Stimulated activated CD8-positive, alpha-beta memory T cell treated with anti-CD3 and anti-CD28 coated beads, Interleukin-7, amount 100 ng/mL, for 24 hours (primary cell): ENCODE measurements around the gene PELI2.

Source experiments
- DNase-seq: peaks from one replicate; pipeline ENCODE4 v3.0.0-alpha.2; 2020; ENCODE audit warnings: low read depth

Gene PELI2

GRCh38 chr14:56117765-56118610 is at the start of gene PELI2:
TSS of gene PELI2 (plus strand) at chr14:56118411. CDS start at chr14:56118661, 250 bp downstream.
- peak; percentile 29 for DNase-seq

- DNase-seq: no peak
Measured at GRCh38 chr14:56073799-56074198, 44.4 kb upstream of the PELI2 start.

- no peak for DNase-seq
Measured at GRCh38 chr14:56075301-56075700, 42.9 kb upstream of the PELI2 start.

GRCh38 chr14:56081139-56081538 is 37.1 kb upstream of the PELI2 start:
- DNase-seq: no peak

GRCh38 chr14:56082880-56083279 is 35.3 kb upstream of the PELI2 start:
- DNase-seq: no peak

GRCh38 chr14:56085471-56085870 is 32.7 kb upstream of the PELI2 start:
- no peak for DNase-seq

- no peak for DNase-seq
Measured at GRCh38 chr14:56087671-56088471, 30.3 kb upstream of the PELI2 start.

GRCh38 chr14:56088941-56089340 is 29.3 kb upstream of the PELI2 start:
- no peak for DNase-seq

- DNase-seq: no peak
Measured at GRCh38 chr14:56092763-56093162, 25.4 kb upstream of the PELI2 start.

- DNase-seq: no peak
Measured at GRCh38 chr14:56094076-56094475, 24.1 kb upstream of the PELI2 start.

- DNase-seq: no peak
Measured at GRCh38 chr14:56098021-56098420, 20.2 kb upstream of the PELI2 start.

- no peak for DNase-seq
Measured at GRCh38 chr14:56099081-56099797, 19.0 kb upstream of the PELI2 start.

- DNase-seq: no peak
Measured at GRCh38 chr14:56100556-56100955, 17.7 kb upstream of the PELI2 start.

GRCh38 chr14:56102941-56103340 is 15.3 kb upstream of the PELI2 start:
- no peak for DNase-seq

GRCh38 chr14:56107615-56108014 is 10.6 kb upstream of the PELI2 start:
- no peak for DNase-seq

GRCh38 chr14:56108057-56108456 is 10.2 kb upstream of the PELI2 start:
- DNase-seq: no peak

GRCh38 chr14:56112781-56113180 is 5.4 kb upstream of the PELI2 start:
- no peak for DNase-seq

GRCh38 chr14:56115334-56115870 is 2.8 kb upstream of the PELI2 start:
- no peak for DNase-seq

- DNase-seq: no peak
Measured at GRCh38 chr14:56115976-56116893, 2.0 kb upstream of the PELI2 start.

GRCh38 chr14:56118611-56119181 is 485 bp downstream of the PELI2 start:
- no peak for DNase-seq
